ENCODE data around the gene FGGY. TPM values are rescaled to one million over a fixed set of nuclear protein-coding genes. Genes with fewer than 3 reads are reported as not detected.
"Not testable (repeated sequence)": the region's sequence is repeated elsewhere in the genome, so short reads cannot be mapped to it uniquely, and the experiment has no call there.

FGGY gene
- total RNA-seq, 1 experiment from 2014 or later: 4.7 TPM

DNA sequence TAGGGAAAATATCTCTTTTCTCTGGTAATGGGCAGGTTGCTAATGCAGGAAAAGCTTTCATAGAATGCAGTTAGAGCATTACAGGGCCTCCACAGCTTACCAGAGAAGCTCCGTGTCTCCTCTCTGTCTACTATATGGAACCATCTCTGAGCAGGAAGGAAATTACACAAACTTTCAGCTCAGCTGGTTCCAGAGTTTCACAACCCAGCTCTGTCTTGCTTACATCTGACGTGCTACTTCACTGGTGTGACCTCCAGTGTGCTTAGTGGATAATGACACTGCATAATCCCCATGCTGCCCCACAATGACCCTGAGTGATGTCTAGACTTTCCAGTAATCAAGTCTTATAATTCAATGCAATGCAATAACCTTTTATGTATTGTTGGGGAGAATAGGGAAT is 4.3 kb upstream of the FGGY start:
- Histone ChIP-seq H3K4me1 (ENCODE audit: low read length) (peaks cover 13% of the 10 kb centered on the region), H3K9ac (ENCODE audit: low read length) (no peak overlapping the region), H2AFZ (ENCODE audit: low read length) (no peak overlapping the region), H3K36me3 (ENCODE audit: insufficient read depth, low read length) (no peaks in the 10 kb centered on the region), H4K20me1 (ENCODE audit: insufficient read depth, low read depth, low read length) (no peaks in the 10 kb centered on the region), H3K9me2 (replicated peaks; ENCODE audit: insufficient read depth, low read length) (no peaks in the 10 kb centered on the region), H3K4me2 (ENCODE audit: low read depth, low read length, poor library complexity, severe bottlenecking) (no peak overlapping the region), H3K9me3 (ENCODE audit: low read length) (no peaks in the 10 kb centered on the region), H3K27me3 (ENCODE audit: low read length) (no peaks in the 10 kb centered on the region), H3K4me3 (ENCODE audit: low read length) (no peak overlapping the region), H3K27ac (ENCODE audit: low read length) (no peak overlapping the region), H3K79me2 (ENCODE audit: low read length) (no peaks in the 10 kb centered on the region)
- no peak for DNase-seq

DNA sequence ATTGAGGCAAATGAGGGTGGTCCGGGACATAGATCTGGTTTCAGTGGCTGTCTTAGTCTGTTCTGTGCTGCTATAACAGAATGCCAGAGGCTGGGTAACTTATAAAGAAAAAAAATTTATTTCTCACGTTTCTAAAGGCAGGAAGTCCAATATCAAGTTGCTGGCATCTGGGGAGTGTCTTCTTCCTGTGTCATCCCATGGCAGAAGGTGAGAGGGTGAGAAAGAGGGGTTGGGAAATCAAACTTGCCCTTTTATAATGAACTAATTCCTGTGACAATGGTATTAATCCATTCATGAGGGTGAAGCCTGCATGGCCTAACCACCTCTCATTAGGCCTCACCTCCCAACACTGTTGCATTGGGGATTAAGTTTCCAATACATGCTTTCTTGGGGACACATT is 3.7 kb upstream of the FGGY start:
- Histone ChIP-seq H3K9me2 (replicated peaks; ENCODE audit: insufficient read depth, low read length) (no peaks in the 10 kb centered on the region), H2AFZ (ENCODE audit: low read length) (no peak overlapping the region), H3K9ac (ENCODE audit: low read length) (no peak overlapping the region), H3K9me3 (ENCODE audit: low read length) (no peaks in the 10 kb centered on the region), H3K4me2 (ENCODE audit: low read depth, low read length, poor library complexity, severe bottlenecking) (no peak overlapping the region), H3K79me2 (ENCODE audit: low read length) (no peaks in the 10 kb centered on the region), H3K4me1 (ENCODE audit: low read length) (peaks cover 19% of the 10 kb centered on the region), H3K4me3 (ENCODE audit: low read length) (no peak overlapping the region), H4K20me1 (ENCODE audit: insufficient read depth, low read depth, low read length) (no peaks in the 10 kb centered on the region), H3K27me3 (ENCODE audit: low read length) (no peaks in the 10 kb centered on the region), H3K27ac (ENCODE audit: low read length) (no peak overlapping the region), H3K36me3 (ENCODE audit: insufficient read depth, low read length) (no peaks in the 10 kb centered on the region)
- no peak for DNase-seq

DNA sequence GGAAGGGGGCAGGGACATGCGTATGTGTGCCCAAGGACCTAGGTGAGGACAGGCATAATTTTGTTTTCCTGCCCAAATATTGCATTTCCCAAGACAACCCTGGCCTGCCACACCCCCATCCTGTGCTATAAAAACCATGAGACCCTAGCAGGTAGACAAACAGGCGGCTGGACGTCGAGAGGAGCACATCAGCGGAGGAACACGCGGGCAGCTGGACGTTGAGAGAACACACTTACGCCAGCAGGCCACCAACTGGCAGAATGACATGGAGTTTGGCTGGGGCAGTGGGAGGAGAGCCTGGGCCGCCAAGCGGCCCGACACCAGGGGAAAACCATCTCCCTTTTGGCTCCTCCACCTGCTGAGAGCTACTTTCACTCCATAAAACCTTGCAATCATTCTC is 3.0 kb upstream of the FGGY start:
- Histone ChIP-seq H3K79me2 (ENCODE audit: low read length) (no peaks in the 10 kb centered on the region), H3K4me1 (ENCODE audit: low read length) (peaks cover 20% of the 10 kb centered on the region), H3K9ac (ENCODE audit: low read length) (no peak overlapping the region), H4K20me1 (ENCODE audit: insufficient read depth, low read depth, low read length) (no peaks in the 10 kb centered on the region), H3K9me2 (replicated peaks; ENCODE audit: insufficient read depth, low read length) (no peaks in the 10 kb centered on the region), H3K4me2 (ENCODE audit: low read depth, low read length, poor library complexity, severe bottlenecking) (no peak overlapping the region), H3K4me3 (ENCODE audit: low read length) (no peak overlapping the region), H3K27ac (ENCODE audit: low read length) (no peak overlapping the region), H3K27me3 (ENCODE audit: low read length) (no peaks in the 10 kb centered on the region), H3K9me3 (ENCODE audit: low read length) (no peaks in the 10 kb centered on the region), H2AFZ (ENCODE audit: low read length) (no peak overlapping the region), H3K36me3 (ENCODE audit: insufficient read depth, low read length) (no peaks in the 10 kb centered on the region)
- no peak for DNase-seq

DNA sequence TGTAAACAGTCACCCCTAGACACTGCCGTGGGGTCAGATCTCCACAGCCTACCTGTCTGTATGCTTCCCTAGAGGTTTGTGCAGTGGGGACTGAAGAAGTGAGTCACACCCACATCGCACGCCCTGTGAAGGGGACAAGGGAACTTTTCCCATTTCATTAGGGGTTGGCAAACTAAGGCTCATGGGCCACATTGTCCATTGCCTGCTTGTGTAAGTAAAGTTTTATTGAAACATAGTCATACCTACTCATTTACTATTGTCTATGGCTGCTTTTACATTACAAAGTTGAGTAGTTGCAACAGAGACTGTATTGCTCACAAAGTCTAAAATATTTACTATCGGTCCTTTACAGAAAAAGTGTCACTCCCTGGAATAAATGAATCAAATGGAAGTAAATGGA is 2.5 kb upstream of the FGGY start:
- no peaks in the 10 kb centered on the region for H3K27me3 ChIP-seq (ENCODE audit: low read length)
- no peak overlapping the region for H3K4me3 ChIP-seq (ENCODE audit: low read length)
- no peak overlapping the region for H3K27ac ChIP-seq (ENCODE audit: low read length)
- H3K36me3 ChIP-seq (ENCODE audit: insufficient read depth, low read length): no peaks in the 10 kb centered on the region
- no peaks in the 10 kb centered on the region for H3K9me2 ChIP-seq (replicated peaks; ENCODE audit: insufficient read depth, low read length)
- no peak overlapping the region for H2AFZ ChIP-seq (ENCODE audit: low read length)
- peaks cover 20% of the 10 kb centered on the region for H3K4me1 ChIP-seq (ENCODE audit: low read length)
- H3K79me2 ChIP-seq (ENCODE audit: low read length): no peaks in the 10 kb centered on the region
- H3K4me2 ChIP-seq (ENCODE audit: low read depth, low read length, poor library complexity, severe bottlenecking): no peak overlapping the region
- H4K20me1 ChIP-seq (ENCODE audit: insufficient read depth, low read depth, low read length): no peaks in the 10 kb centered on the region
- H3K9ac ChIP-seq (ENCODE audit: low read length): no peak overlapping the region
- H3K9me3 ChIP-seq (ENCODE audit: low read length): no peaks in the 10 kb centered on the region
- DNase-seq: no peak

DNA sequence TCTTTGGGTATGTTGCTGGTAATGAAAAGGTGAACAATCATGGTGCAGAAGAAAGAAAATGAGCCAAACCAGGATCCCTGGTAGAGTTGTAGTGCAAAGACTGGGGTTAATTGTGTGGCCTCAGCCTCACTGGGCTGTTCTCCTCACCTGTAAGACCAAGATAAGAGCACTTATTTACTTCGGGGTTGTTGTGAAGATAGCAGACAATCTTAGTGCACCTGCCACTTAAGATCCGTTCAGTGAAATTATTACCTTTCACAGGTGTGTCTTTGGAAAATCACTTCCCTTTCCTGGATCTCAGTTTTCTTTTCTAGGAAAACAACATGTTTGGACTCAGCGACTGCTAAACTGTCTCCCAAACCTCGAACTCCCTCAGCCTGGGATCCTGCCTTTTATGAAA is 1.3 kb upstream of the FGGY start:
- peaks cover 20% of the 10 kb centered on the region for H3K4me1 ChIP-seq (ENCODE audit: low read length)
- H4K20me1 ChIP-seq (ENCODE audit: insufficient read depth, low read depth, low read length): no peaks in the 10 kb centered on the region
- H3K27me3 ChIP-seq (ENCODE audit: low read length): no peaks in the 10 kb centered on the region
- H3K9ac ChIP-seq (ENCODE audit: low read length): peak overlapping the region; percentile 87
- H3K79me2 ChIP-seq (ENCODE audit: low read length): no peaks in the 10 kb centered on the region
- H3K27ac ChIP-seq (ENCODE audit: low read length): no peak overlapping the region
- no peaks in the 10 kb centered on the region for H3K9me2 ChIP-seq (replicated peaks; ENCODE audit: insufficient read depth, low read length)
- H3K36me3 ChIP-seq (ENCODE audit: insufficient read depth, low read length): no peaks in the 10 kb centered on the region
- peak overlapping the region; percentile 92 for H3K4me2 ChIP-seq (ENCODE audit: low read depth, low read length, poor library complexity, severe bottlenecking)
- no peaks in the 10 kb centered on the region for H3K9me3 ChIP-seq (ENCODE audit: low read length)
- DNase-seq: no peak
- H2AFZ ChIP-seq (ENCODE audit: low read length): no peak overlapping the region
- peak overlapping the region; percentile 80 for H3K4me3 ChIP-seq (ENCODE audit: low read length)

DNA sequence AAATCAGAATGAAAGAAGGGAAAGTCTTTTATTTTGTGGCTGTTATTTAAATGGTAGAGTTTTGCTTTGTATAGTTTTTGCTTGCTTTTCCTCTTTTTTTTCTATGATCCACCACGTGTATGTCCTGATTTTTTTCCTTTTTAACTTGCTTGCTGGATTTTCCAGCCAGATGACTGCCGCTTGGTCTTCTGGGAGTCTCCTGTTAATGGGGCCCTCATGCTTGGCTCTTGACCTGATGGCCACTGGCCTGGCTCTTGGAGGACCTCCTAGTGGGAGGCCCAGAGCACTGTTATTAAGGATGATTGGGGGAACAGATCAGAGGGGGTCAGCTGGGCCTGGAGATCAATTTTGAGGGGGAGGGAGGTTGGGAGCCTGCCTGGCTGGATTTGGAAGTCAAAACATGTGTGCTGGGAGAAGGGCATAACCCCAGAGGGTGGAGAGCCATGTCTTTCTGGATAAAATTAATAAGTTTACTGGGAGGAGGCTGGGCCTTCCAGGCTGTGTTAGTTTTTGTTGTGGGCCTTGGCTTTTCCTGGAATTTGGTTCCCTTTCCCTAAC is 1.2 kb downstream of the FGGY start:
- Histone ChIP-seq H3K27ac (ENCODE audit: low read length) (no peak overlapping the region), H2AFZ (ENCODE audit: low read length) (no peak overlapping the region), H3K36me3 (ENCODE audit: insufficient read depth, low read length) (no peaks in the 10 kb centered on the region), H3K4me3 (ENCODE audit: low read length) (peak overlapping the region; percentile 80; the same call in 1 of the 2 replicates), H3K9me2 (replicated peaks; ENCODE audit: insufficient read depth, low read length) (no peaks in the 10 kb centered on the region), H4K20me1 (ENCODE audit: insufficient read depth, low read depth, low read length) (no peaks in the 10 kb centered on the region), H3K9me3 (ENCODE audit: low read length) (no peaks in the 10 kb centered on the region), H3K9ac (ENCODE audit: low read length) (no peak overlapping the region), H3K4me1 (ENCODE audit: low read length) (peaks cover 20% of the 10 kb centered on the region), H3K27me3 (ENCODE audit: low read length) (no peaks in the 10 kb centered on the region), H3K4me2 (ENCODE audit: low read depth, low read length, poor library complexity, severe bottlenecking) (peak overlapping the region; percentile 92), H3K79me2 (ENCODE audit: low read length) (no peaks in the 10 kb centered on the region)
- DNase-seq: no peak

DNA sequence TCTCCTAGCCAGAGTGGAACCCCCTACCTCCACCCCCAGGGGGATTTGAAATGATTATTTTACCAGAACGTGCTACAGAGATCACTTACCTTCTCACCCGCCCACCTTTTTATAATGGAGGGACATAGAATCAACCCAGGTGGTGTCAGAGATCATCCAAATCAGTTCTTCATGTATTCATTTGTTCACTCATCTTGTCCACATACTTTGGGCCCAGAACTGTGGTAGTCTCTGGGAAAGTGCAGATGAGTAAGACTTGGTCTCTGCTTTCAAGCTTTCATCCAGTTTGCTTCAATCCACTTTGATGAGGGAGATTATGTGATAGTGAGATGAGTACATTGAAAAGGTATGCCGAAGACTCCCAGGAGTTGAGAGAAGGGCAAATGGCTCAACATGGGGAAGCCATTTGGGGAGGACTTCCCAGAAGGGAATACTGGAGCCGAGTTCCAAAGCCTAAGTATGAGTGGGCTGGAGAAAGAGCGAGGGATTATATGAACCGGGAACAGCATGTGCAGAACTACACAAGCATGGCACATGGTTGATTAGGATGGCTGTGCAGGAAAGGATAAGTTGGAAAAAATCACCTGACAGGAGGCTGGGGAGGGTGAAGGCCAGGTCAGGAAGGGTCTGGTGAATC is 1.9 kb downstream of the FGGY start:
- H3K27ac ChIP-seq (ENCODE audit: low read length): no peak overlapping the region
- peaks cover 20% of the 10 kb centered on the region for H3K4me1 ChIP-seq (ENCODE audit: low read length)
- H3K36me3 ChIP-seq (ENCODE audit: insufficient read depth, low read length): no peaks in the 10 kb centered on the region
- H3K4me3 ChIP-seq (ENCODE audit: low read length): no peak overlapping the region
- H3K9me3 ChIP-seq (ENCODE audit: low read length): no peaks in the 10 kb centered on the region
- DNase-seq: no peak
- no peak overlapping the region for H3K4me2 ChIP-seq (ENCODE audit: low read depth, low read length, poor library complexity, severe bottlenecking)
- H4K20me1 ChIP-seq (ENCODE audit: insufficient read depth, low read depth, low read length): no peaks in the 10 kb centered on the region
- H2AFZ ChIP-seq (ENCODE audit: low read length): no peak overlapping the region
- no peaks in the 10 kb centered on the region for H3K9me2 ChIP-seq (replicated peaks; ENCODE audit: insufficient read depth, low read length)
- H3K79me2 ChIP-seq (ENCODE audit: low read length): no peaks in the 10 kb centered on the region
- H3K9ac ChIP-seq (ENCODE audit: low read length): no peak overlapping the region
- no peaks in the 10 kb centered on the region for H3K27me3 ChIP-seq (ENCODE audit: low read length)

DNA sequence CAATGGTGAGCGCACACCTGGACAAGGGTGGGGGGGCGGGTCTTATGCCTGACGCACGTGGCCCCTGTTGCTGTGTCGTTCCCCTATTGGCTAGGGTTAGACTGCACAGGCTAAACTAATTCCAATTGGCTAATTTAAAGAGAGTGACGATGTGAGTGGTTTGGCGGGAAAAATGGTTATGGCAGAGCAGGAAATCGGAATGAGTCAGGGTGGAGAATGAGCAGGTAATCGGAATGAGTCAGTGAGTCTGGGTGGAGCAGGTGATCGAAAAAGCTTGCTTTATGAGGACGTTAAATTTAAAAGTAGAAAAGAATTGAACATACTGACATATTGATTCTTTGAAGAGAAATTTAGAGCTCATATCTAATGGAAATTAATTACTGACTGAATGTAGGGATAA is 2.8 kb downstream of the FGGY start:
- H3K9ac ChIP-seq (ENCODE audit: low read length); H3K4me2 ChIP-seq (ENCODE audit: low read depth, low read length, poor library complexity, severe bottlenecking); H3K4me3 ChIP-seq (ENCODE audit: low read length); H3K27me3 ChIP-seq (ENCODE audit: low read length); H3K79me2 ChIP-seq (ENCODE audit: low read length); DNase-seq; H3K27ac ChIP-seq (ENCODE audit: low read length); H3K36me3 ChIP-seq (ENCODE audit: insufficient read depth, low read length); H4K20me1 ChIP-seq (ENCODE audit: insufficient read depth, low read depth, low read length); H2AFZ ChIP-seq (ENCODE audit: low read length); H3K9me2 ChIP-seq (replicated peaks; ENCODE audit: insufficient read depth, low read length); H3K9me3 ChIP-seq (ENCODE audit: low read length): not testable (repeated sequence)
- peaks cover 20% of the 10 kb centered on the region for H3K4me1 ChIP-seq (ENCODE audit: low read length)
